Activated CD8-positive, alpha-beta memory T cell treated with anti-CD3 and anti-CD28 coated beads for 1 hour (primary cell): ENCODE data around the gene EPC1.
"Not testable (repeated sequence)": the region's sequence is repeated elsewhere in the genome, so short reads cannot be mapped to it uniquely, and the experiment has no call there.

ENCODE experiments used
- DNase-seq, 2 donors: peaks; one replicate each; pipeline ENCODE4 v3.0.0-alpha.2; 2020; ENCODE audit warnings: low read depth in 1 of 2; ENCODE audit errors: extremely low read depth in 1 of 2

Gene EPC1

GRCh38 chr10:32239769-32240168 is 107.2 kb downstream of the EPC1 start:
- no peak for DNase-seq

DNA sequence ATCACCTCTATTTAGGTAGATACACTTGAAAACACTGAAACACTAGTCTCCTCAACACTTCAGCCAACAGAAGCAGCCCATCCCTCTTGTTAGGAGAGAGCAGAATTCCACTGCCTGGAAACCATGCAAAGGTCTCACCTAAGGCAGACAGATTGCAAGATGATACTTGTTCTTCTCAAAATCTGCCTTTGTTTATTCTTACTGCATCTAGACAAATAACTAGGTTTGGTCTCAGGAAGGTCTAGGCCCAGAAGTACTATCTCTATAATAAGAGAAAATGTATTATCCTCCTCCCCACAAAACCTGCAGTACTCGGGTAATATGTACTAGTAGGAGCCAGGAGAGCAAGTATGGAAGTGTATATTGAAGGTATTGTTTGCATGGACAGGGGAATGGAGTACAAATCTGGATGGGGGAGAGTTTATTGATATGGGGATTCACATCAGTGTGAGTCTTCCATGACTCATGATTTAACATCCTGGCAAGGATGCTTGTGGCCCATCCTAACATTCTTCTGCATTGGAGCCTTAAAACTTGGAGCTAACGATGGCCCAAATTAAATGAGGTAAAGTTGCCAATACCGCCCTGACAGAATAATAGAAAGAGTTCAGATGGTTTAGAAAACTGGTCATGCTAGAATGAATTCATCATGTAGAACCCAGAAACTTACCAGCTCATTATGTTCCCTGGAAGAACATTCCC is 109.2 kb downstream of the EPC1 start:
- DNase-seq = no peak

- no peak for DNase-seq
Measured at GRCh38 chr10:32234471-32234870, 112.5 kb downstream of the EPC1 start.

GRCh38 chr10:32233375-32233774 is 113.6 kb downstream of the EPC1 start:
- DNase-seq = not testable (repeated sequence)

DNA sequence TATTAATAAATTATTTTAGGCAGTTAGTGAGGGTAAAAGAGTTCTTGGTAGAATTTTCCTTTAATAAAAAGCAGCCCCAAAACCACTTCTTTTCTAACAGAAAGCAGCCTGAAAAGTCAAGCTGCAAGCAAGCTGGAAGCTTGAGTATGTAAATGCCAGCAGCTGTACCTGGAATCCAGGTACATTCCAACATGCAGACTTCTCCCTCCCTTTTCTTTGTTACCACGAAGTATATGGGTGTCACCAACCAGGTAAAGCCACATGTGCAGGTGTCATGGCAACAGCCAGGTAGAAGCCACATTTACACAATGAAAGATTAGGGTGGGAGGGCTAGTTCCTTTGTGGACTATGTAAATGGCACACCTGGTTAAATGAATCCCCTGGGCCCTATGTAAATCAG is 114.6 kb downstream of the EPC1 start:
- no peak for DNase-seq

DNA sequence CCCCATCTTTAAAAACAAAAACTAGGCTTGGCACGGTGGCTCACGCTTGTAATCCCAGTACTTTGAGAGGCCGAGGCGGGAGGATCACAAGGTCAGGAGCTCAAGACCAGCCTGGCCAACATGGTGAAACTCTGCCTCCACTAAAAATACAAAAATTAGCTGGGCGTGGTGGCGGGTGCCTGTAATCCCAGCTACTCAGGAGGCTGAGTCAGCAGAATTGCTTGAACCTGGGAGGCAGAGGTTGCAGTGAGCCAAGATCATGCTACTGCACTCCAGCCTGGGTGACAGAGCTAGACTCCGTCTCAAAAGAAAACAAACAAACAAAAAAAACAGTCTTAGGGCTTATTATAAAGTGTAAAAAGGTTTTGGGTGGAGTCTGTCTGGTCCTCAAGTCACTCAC is 117.2 kb downstream of the EPC1 start:
- not testable (repeated sequence) for DNase-seq

DNA sequence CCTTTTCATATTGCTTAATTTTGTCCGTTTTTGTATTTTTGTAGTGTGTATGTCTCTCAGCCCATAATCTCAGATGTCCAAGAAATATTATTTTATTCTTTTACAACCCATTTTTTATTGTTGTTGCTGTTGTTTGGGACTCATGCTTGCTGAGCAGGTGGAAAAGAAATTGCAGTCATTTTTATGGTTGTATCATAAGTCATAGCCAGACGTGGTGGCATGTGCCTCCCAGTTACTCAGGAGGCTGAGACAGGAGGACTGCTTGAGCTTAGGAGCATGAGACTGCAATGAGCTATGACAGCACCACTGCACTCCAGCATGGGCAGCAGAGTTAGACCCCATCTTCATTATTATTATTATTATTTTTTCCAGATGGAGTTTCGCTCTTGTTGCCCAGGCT is 117.8 kb downstream of the EPC1 start:
- DNase-seq = no peak

DNA sequence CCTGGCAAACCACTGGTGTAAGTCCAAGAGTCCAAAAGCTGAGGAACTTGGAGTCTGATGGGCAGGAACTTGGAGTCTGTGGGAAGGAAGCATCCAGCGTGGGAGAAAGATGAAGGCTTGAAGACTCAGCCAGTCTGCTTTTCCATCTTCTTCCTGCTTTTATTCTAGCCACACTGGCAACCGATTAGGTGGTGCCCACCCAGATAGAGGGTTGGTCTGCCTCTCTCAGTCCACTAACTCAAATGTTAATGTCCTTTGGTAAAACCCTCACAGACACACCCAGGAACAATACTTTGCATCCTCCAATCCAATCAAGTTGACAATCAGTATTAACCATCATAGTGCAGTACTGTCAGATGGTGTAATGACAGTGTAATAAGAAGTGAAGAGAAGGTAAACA is 119.2 kb downstream of the EPC1 start:
- no peak for DNase-seq

DNA sequence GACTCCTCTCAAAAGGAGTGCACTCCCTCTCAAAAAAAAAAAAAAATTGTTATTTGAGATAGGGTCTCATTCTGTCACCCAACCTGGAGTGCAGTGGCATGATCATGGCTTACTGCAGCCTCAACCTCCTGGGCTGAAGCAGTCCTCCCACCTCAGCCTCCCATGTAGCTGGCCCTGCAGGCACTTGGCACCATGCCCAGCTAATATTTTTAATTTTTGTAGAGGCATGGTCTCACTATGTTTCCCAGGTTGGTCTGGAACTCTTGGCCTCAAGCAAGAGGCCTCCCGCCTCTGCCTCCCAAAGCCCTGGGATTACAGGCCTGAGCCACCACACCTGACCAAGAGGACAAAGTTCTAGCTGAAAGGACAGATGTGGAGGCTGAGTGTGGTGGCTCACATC is 120.3 kb downstream of the EPC1 start:
- no peak for DNase-seq

DNA sequence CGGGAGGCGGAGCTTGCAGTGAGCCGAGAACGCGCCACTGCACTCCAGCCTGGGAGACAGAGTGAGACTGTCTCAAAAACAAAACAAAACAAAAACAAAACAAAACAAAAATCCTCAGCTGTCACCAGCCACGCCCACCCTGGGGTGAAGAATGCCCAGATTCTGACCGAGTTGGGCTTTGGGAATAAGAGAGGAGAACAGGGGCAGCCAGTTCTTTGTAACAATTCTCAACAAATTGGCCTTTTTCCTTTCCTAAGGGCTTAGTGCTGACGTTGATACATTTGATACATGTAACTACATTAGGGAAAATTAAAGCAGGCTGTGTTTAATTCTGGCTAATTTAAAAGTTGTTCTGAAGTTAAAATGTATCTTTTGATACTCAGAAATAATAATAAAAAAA is 121.0 kb downstream of the EPC1 start:
- DNase-seq = no peak

GRCh38 chr10:32222376-32222775 is 124.6 kb downstream of the EPC1 start:
- DNase-seq = not testable (repeated sequence)

DNA sequence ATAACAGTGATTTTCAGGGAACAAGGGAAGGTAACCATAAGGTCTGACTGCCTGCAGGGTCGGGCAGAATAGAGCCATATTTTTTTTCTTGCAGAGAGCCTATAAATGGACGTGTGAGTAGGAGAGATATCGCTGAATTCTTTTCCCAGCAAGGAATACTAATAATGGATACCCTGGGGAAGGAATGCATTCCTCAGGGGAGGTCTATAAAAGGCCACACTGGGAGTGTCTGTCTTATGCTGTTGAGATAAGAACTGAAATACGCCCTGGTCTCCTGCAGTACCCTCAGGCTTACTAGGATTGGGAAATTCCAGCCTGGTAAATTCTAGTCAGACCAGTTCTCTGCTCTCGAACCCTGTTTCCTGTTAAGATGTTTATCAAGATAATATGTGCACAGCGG is 127.8 kb downstream of the EPC1 start:
- not testable (repeated sequence) for DNase-seq

- not testable (repeated sequence) for DNase-seq
Measured at GRCh38 chr10:32218206-32219044, 128.5 kb downstream of the EPC1 start.
